Loucy (cell line): ENCODE data around the gene TRAP1.

ENCODE experiments used
- H2AFZ ChIP-seq: fragments of 200-600 bp; sonication (generic); 2 replicates; pipeline ENCODE4 v1.6.0; 2016; ENCODE audit warnings: antibody characterized with exemption, mild to moderate bottlenecking, low read length, moderate library complexity
- H3F3A ChIP-seq: fragments of 200-600 bp; 2 replicates; pipeline ENCODE4 v1.6.0; 2016; ENCODE audit warnings: antibody characterized with exemption, low read depth, mild to moderate bottlenecking
- H3K27me3 ChIP-seq: fragments of 200-600 bp; sonication (generic); 2 replicates; pipeline ENCODE4 v1.6.1; 2014; ENCODE audit warnings: low read length, mild to moderate bottlenecking; ENCODE audit not compliant: insufficient read depth, poor library complexity, severe bottlenecking
- H3K36me3 ChIP-seq: fragments of 200-600 bp; sonication (generic); 2 replicates; pipeline ENCODE4 v1.6.1; 2016; ENCODE audit warnings: low read length; ENCODE audit not compliant: insufficient read depth
- H3K4me1 ChIP-seq: fragments of 200-600 bp; sonication (generic); 2 replicates; pipeline ENCODE4 v1.5.1; 2014; ENCODE audit warnings: low read length, mild to moderate bottlenecking; ENCODE audit not compliant: insufficient read depth, poor library complexity, severe bottlenecking
- H3K4me2 ChIP-seq: fragments of 200-600 bp; sonication (generic); 2 replicates; pipeline ENCODE4 v1.6.0; 2014; ENCODE audit warnings: antibody characterized with exemption, low read length, low read depth, mild to moderate bottlenecking; ENCODE audit not compliant: poor library complexity, severe bottlenecking
- H3K4me3 ChIP-seq: fragments of 200-600 bp; sonication (generic); 2 replicates; pipeline ENCODE4 v1.5.1; 2014; ENCODE audit warnings: low read length, mild to moderate bottlenecking, mixed read lengths; ENCODE audit not compliant: poor library complexity, severe bottlenecking
- H3K79me2 ChIP-seq: fragments of 200-600 bp; sonication (generic); 2 replicates; pipeline ENCODE4 v1.6.1; 2014; ENCODE audit warnings: low read length; ENCODE audit not compliant: insufficient read depth
- H3K9ac ChIP-seq: fragments of 200-600 bp; sonication (generic); 2 replicates; pipeline ENCODE4 v1.6.0; 2014; ENCODE audit warnings: mild to moderate bottlenecking, low read depth, low read length, moderate library complexity; ENCODE audit not compliant: poor library complexity, severe bottlenecking
- H3K9me2 ChIP-seq: fragments of 200-600 bp; sonication (generic); replicated peaks from 2 replicates; pipeline ENCODE4 v1.6.1; 2016; ENCODE audit warnings: low read depth, low read length, mixed read lengths
- H3K9me3 ChIP-seq: fragments of 200-600 bp; sonication (generic); 2 replicates; pipeline ENCODE4 v1.6.1; 2014; ENCODE audit warnings: mild to moderate bottlenecking, antibody characterized with exemption, low read length, low read depth; ENCODE audit not compliant: insufficient read depth
- H4K20me1 ChIP-seq: fragments of 200-600 bp; sonication (generic); 2 replicates; pipeline ENCODE4 v1.6.0; 2014; ENCODE audit warnings: antibody characterized with exemption, low read length, mild to moderate bottlenecking; ENCODE audit not compliant: insufficient read depth, poor library complexity, severe bottlenecking
- CTCF ChIP-seq: fragments of 200-600 bp; sonication (generic); conservative IDR thresholded peaks from 2 replicates; pipeline ENCODE4 v1.5.1; 2014; ENCODE audit warnings: mild to moderate bottlenecking, antibody characterized with exemption, low read length
- EZH2phosphoT487 ChIP-seq: fragments of 200-600 bp; IDR thresholded peaks from 2 replicates; pipeline ENCODE4 v1.6.1; 2018; ENCODE audit warnings: antibody characterized with exemption, mild to moderate bottlenecking, moderate library complexity, borderline replicate concordance

Gene TRAP1

GRCh38 chr16:3751878-3752277 is 34.6 kb upstream of the TRAP1 start:
- no peak overlapping the region for H3K4me2 ChIP-seq
- no peaks in the 10 kb centered on the region for H4K20me1 ChIP-seq
- H3K4me3 ChIP-seq, result no peak overlapping the region
- H3K9me3 ChIP-seq, result no peaks in the 10 kb centered on the region
- no peaks in the 10 kb centered on the region for H3K4me1 ChIP-seq
- no peak overlapping the region for H3K9ac ChIP-seq
- TF ChIP-seq EZH2phosphoT487, result no peak
- TF ChIP-seq CTCF, result no peak
- H3K36me3 ChIP-seq, result peaks cover 26% of the 10 kb centered on the region; the same call in 1 of the 2 replicates
- no peaks in the 10 kb centered on the region for H3K27me3 ChIP-seq
- H3K79me2 ChIP-seq, result no peaks in the 10 kb centered on the region
- H3F3A ChIP-seq, result no peaks in the 10 kb centered on the region
- H3K9me2 ChIP-seq, result no peaks in the 10 kb centered on the region
- H2AFZ ChIP-seq, result no peak overlapping the region

GRCh38 chr16:3748307-3748706 is 31.0 kb upstream of the TRAP1 start:
- Histone ChIP-seq H3K36me3 (peaks cover 38% of the 10 kb centered on the region; the same call in 1 of the 2 replicates), H3K4me3 (no peak overlapping the region), H3K9me2 (no peaks in the 10 kb centered on the region), H2AFZ (no peak overlapping the region), H3K27me3 (no peaks in the 10 kb centered on the region), H3K4me2 (no peak overlapping the region), H3K9me3 (no peaks in the 10 kb centered on the region), H4K20me1 (no peaks in the 10 kb centered on the region), H3K4me1 (no peaks in the 10 kb centered on the region), H3K79me2 (no peaks in the 10 kb centered on the region), H3K9ac (no peak overlapping the region), H3F3A (no peaks in the 10 kb centered on the region)
- no peak for TF ChIP-seq EZH2phosphoT487
- no peak for TF ChIP-seq CTCF

GRCh38 chr16:3745751-3746355 is 28.5 kb upstream of the TRAP1 start:
- H3K79me2 ChIP-seq, result no peaks in the 10 kb centered on the region
- H3K9me2 ChIP-seq, result no peaks in the 10 kb centered on the region
- H3K4me1 ChIP-seq, result no peaks in the 10 kb centered on the region
- H3K27me3 ChIP-seq, result no peaks in the 10 kb centered on the region
- H3K4me2 ChIP-seq, result no peak overlapping the region
- H3K4me3 ChIP-seq, result no peak overlapping the region
- no peaks in the 10 kb centered on the region for H3F3A ChIP-seq
- H3K9me3 ChIP-seq, result no peaks in the 10 kb centered on the region
- no peaks in the 10 kb centered on the region for H4K20me1 ChIP-seq
- no peak overlapping the region for H3K9ac ChIP-seq
- H2AFZ ChIP-seq, result no peak overlapping the region
- TF ChIP-seq CTCF, result no peak
- TF ChIP-seq EZH2phosphoT487, result no peak
- H3K36me3 ChIP-seq, result peaks cover 55% of the 10 kb centered on the region; the same call in 1 of the 2 replicates
